IgD-negative memory B cell (primary cell): ENCODE measurements around the gene ADM. TPM values are rescaled to one million over a fixed set of nuclear protein-coding genes. Genes with fewer than 3 reads are reported as not detected.
A peak's percentile ranks its signal among the peaks of the same experiment; 100 is the strongest.

ENCODE experiments used
- H3K27ac Mint-ChIP-seq, 3 donors: one replicate each; pipeline ENCODE4 v1.8.0; 2020 to 2022; ENCODE audit warnings: mild to moderate bottlenecking in 3 of 3, mixed read lengths in 3 of 3, moderate library complexity in 1 of 3
- H3K27me3 Mint-ChIP-seq: one replicate; pipeline ENCODE4 v1.8.0; 2021; ENCODE audit warnings: mixed read lengths
- H3K36me3 Mint-ChIP-seq: one replicate; pipeline ENCODE4 v1.8.0; 2020; ENCODE audit warnings: mild to moderate bottlenecking, mixed read lengths
- H3K4me1 Mint-ChIP-seq, 3 donors: one replicate each; pipeline ENCODE4 v1.8.0; 2020 to 2022; ENCODE audit warnings: mixed read lengths in 3 of 3, mild to moderate bottlenecking in 1 of 3
- H3K4me3 Mint-ChIP-seq, 4 donors: one replicate each; pipeline ENCODE4 v1.8.0; 2020 to 2022; ENCODE audit warnings: mild to moderate bottlenecking in 4 of 4, mixed read lengths in 4 of 4, moderate library complexity in 3 of 4
- H3K9me3 Mint-ChIP-seq, 3 donors: one replicate each; pipeline ENCODE4 v1.8.0; 2020 to 2021; ENCODE audit warnings: mixed read lengths in 3 of 3, mild to moderate bottlenecking in 1 of 3
- polyA plus RNA-seq: library from polyadenylated mRNA; unstranded; fragments of 300-500 nt; fragmentation: Illumina TruSeq; gene quantifications from one replicate; pipeline ENCODE4 v1.2.3, GENCODE V29; 2021

ADM gene
- polyA plus RNA-seq, 1 donor from 2014 or later, result 0.14 TPM

DNA sequence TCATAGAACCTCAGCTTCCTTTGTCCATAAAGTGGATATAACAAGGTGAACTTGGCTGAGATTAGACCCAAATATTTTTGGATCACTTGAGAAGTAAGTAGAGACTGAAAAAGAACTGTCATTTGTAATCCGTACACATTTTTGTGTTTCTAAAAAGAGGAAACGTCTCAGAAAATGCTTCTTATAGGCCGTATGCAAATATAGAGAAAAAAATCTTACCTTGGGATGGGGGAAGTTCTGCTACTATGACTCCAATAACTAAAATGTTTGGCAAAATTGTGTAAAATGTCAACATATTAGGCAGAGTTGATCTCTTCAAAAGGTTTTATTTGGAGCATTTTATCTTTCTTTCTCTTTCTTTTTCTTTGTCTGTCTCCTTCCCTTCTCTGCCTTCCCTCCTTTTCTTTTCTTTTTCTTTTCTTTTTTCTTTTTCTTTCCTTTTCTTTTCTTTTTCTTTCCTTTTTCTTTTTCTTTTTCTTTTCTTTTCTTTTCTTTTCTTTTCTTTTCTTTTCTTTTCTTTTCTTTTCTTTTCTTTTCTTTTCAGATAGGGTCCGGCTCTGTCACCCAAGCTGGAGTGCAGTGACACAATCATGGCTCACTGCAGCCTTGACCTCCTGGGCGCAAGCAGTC, 48.2 kb downstream of the ADM start:
- Mint-ChIP-seq H3K4me1 (peaks cover 4 to 8% (median 6%) of the 10 kb centered on the region in 3 donors), H3K36me3 (peaks cover 2% of the 10 kb centered on the region), H3K9me3 (no peaks in the 10 kb centered on the region), H3K27ac (no peak overlapping the region), H3K27me3 (peaks cover 4% of the 10 kb centered on the region), H3K4me3 (peak overlapping the region in 1 of 4 donors; percentile 24)

GRCh38 chr11:10354389-10354788, 49.5 kb downstream of the ADM start:
- Mint-ChIP-seq H3K27ac (peak overlapping the region in 1 of 3 donors; percentile 68), H3K27me3 (peaks cover 11% of the 10 kb centered on the region)

GRCh38 chr11:10355257-10355661, 50.4 kb downstream of the ADM start:
- peaks cover 0 to 2% (median 0%) of the 10 kb centered on the region in 3 donors for H3K9me3 Mint-ChIP-seq
- peaks cover 4 to 6% (median 4%) of the 10 kb centered on the region in 3 donors for H3K4me1 Mint-ChIP-seq
- H3K36me3 Mint-ChIP-seq, result peaks cover 5% of the 10 kb centered on the region
- H3K27me3 Mint-ChIP-seq, result peaks cover 11% of the 10 kb centered on the region
- H3K4me3 Mint-ChIP-seq, result no peak overlapping the region
- H3K27ac Mint-ChIP-seq, result no peak overlapping the region

More at GRCh38 chr11:10354389-10354788, 49.5 kb downstream of the ADM start:
- Mint-ChIP-seq H3K36me3 (peaks cover 2% of the 10 kb centered on the region), H3K4me3 (peak overlapping the region in 1 of 4 donors; percentile 6), H3K4me1 (peaks cover 4 to 8% (median 6%) of the 10 kb centered on the region in 3 donors), H3K9me3 (no peaks in the 10 kb centered on the region)

GRCh38 chr11:10356161-10356560, 51.3 kb downstream of the ADM start:
- Mint-ChIP-seq H3K27ac (no peak overlapping the region), H3K9me3 (peaks cover 0 to 5% (median 3%) of the 10 kb centered on the region in 3 donors), H3K36me3 (peaks cover 7% of the 10 kb centered on the region)

More at GRCh38 chr11:10356161-10356560, 51.3 kb downstream of the ADM start:
- no peak overlapping the region for H3K4me3 Mint-ChIP-seq
- H3K4me1 Mint-ChIP-seq, result peaks cover 4 to 6% (median 4%) of the 10 kb centered on the region in 3 donors
- peaks cover 14% of the 10 kb centered on the region for H3K27me3 Mint-ChIP-seq

Other genes starting within 250 kb of the ADM start
- gene SBF2, start 10.9 kb upstream of the ADM start, polyA plus RNA-seq, result 2.6 TPM
- 30.7 TPM for gene AMPD3, start 150.2 kb downstream of the ADM start, polyA plus RNA-seq
- 73.6 TPM for gene RNF141, start 236.1 kb downstream of the ADM start, polyA plus RNA-seq